A673 (cell line): ENCODE measurements around the gene EYS. TPM values are rescaled to one million over a fixed set of nuclear protein-coding genes. Genes with fewer than 3 reads are reported as not detected.

ENCODE experiments used
- BruUV-seq: library from RNA; stranded (reverse); fragments of 400-500 nt; replicated peaks from 2 replicates; lab custom pipeline; 2021; lab: Mats Ljungman, UMichigan
- CTCF ChIA-PET: fragments of 300-600 bp; sonication (Branson Sonifier 250); formaldehyde crosslinking; loops from one replicate; lab custom pipeline; 2022; ENCODE audit warnings: antibody characterized with exemption; lab: Charles Lee
- POLR2A ChIA-PET: fragments of 300-600 bp; sonication (Branson Sonifier 250); formaldehyde crosslinking; loops from one replicate; lab custom pipeline; 2022; ENCODE audit warnings: antibody characterized with exemption; ENCODE audit not compliant: low non-redundant PET; lab: Charles Lee
- DNase-seq: peaks from one replicate; pipeline ENCODE4 v3.0.0-alpha.2; 2015; ENCODE audit warnings: low spot score
- H3K27ac ChIP-seq: fragments of 200-600 bp; sonication (generic); 2 replicates; pipeline ENCODE4 v1.5.1; 2016; ENCODE audit warnings: mixed run types, low read depth, mild to moderate bottlenecking, mixed read lengths, antibody characterized with exemption, low read length; ENCODE audit not compliant: poor library complexity, severe bottlenecking
- H3K27me3 ChIP-seq: fragments of 200-600 bp; sonication (generic); replicated peaks from 2 replicates; pipeline ENCODE4 v1.6.1; 2017; ENCODE audit warnings: mixed run types, low read depth, mild to moderate bottlenecking, mixed read lengths, antibody characterized with exemption, low read length; ENCODE audit not compliant: insufficient read depth, poor library complexity
- H3K36me3 ChIP-seq: fragments of 200-600 bp; sonication (generic); 2 replicates; pipeline ENCODE4 v1.6.1; 2016; ENCODE audit warnings: mixed run types, mild to moderate bottlenecking, mixed read lengths, antibody characterized with exemption, low read length; ENCODE audit not compliant: insufficient read depth, poor library complexity, severe bottlenecking
- H3K4me1 ChIP-seq: fragments of 200-600 bp; sonication (generic); 2 replicates; pipeline ENCODE4 v1.6.1; 2017; ENCODE audit warnings: mixed run types, mild to moderate bottlenecking, mixed read lengths, antibody characterized with exemption, low read length; ENCODE audit not compliant: insufficient read depth, poor library complexity, severe bottlenecking
- H3K4me3 ChIP-seq: fragments of 200-600 bp; sonication (generic); 2 replicates; pipeline ENCODE4 v1.5.1; 2016; ENCODE audit warnings: low read depth, mixed run types, mild to moderate bottlenecking, mixed read lengths, low read length; ENCODE audit not compliant: poor library complexity, severe bottlenecking
- H3K9me3 ChIP-seq: fragments of 200-600 bp; sonication (generic); 2 replicates; pipeline ENCODE4 v1.6.1; 2016; ENCODE audit warnings: mixed run types, low read depth, mild to moderate bottlenecking, mixed read lengths, antibody characterized with exemption, low read length; ENCODE audit not compliant: poor library complexity, severe bottlenecking
- EZH2 ChIP-seq: fragments of 200-600 bp; sonication (generic); IDR thresholded peaks from 2 replicates; pipeline ENCODE4 v1.6.1; 2017; ENCODE audit warnings: borderline replicate concordance, low read depth, mild to moderate bottlenecking, mixed read lengths, antibody characterized with exemption, low read length; ENCODE audit not compliant: poor library complexity, severe bottlenecking
- intact Hi-C: fragments of 100-400 bp; cut with micrococcal nuclease; formaldehyde crosslinking; loops from one replicate; pipeline ENCODE4 v1.10.0; 2022; ENCODE audit not compliant: unreplicated experiment
- total RNA-seq: library from RNA; stranded (reverse); gene quantifications from 2 replicates; pipeline ENCODE4 v1.2.3, GENCODE V29; 2021
- TF ChIP-seq, protein P1 (sequence below): fragments of 300-800, 200-600 bp; sonication (generic); conservative IDR thresholded peaks from 2 replicates; pipeline ENCODE4 v1.5.1; 2017; ENCODE audit warnings: low read depth, mild to moderate bottlenecking, antibody characterized with exemption, low read length, moderate library complexity, mixed read lengths

Gene EYS
- total RNA-seq, 1 experiment from 2014 or later = 0.47 TPM

- POLR2A ChIA-PET = no interaction called here
- DNase-seq = no peak
- CTCF ChIA-PET = no interaction called here
- Histone ChIP-seq H3K36me3 (no peaks in the 10 kb centered on the region), H3K27ac (no peak overlapping the region), H3K27me3 (no peaks in the 10 kb centered on the region), H3K4me3 (no peak overlapping the region), H3K4me1 (no peaks in the 10 kb centered on the region), H3K9me3 (no peaks in the 10 kb centered on the region)
- TF ChIP-seq, protein P1, sequence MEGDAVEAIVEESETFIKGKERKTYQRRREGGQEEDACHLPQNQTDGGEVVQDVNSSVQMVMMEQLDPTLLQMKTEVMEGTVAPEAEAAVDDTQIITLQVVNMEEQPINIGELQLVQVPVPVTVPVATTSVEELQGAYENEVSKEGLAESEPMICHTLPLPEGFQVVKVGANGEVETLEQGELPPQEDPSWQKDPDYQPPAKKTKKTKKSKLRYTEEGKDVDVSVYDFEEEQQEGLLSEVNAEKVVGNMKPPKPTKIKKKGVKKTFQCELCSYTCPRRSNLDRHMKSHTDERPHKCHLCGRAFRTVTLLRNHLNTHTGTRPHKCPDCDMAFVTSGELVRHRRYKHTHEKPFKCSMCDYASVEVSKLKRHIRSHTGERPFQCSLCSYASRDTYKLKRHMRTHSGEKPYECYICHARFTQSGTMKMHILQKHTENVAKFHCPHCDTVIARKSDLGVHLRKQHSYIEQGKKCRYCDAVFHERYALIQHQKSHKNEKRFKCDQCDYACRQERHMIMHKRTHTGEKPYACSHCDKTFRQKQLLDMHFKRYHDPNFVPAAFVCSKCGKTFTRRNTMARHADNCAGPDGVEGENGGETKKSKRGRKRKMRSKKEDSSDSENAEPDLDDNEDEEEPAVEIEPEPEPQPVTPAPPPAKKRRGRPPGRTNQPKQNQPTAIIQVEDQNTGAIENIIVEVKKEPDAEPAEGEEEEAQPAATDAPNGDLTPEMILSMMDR = no peak
- TF ChIP-seq EZH2 = no peak
- intact Hi-C loops = no loop called here
- no TSS peak for BruUV-seq
Measured at GRCh38 chr6:65450451-65450850, 256.6 kb downstream of the EYS start.

- DNase-seq = no peak
- no peak overlapping the region for H3K4me3 ChIP-seq
- CTCF ChIA-PET = no interaction called here
- TF ChIP-seq, protein P1 = no peak
- TF ChIP-seq EZH2 = no peak
- no TSS peak for BruUV-seq
- POLR2A ChIA-PET = no interaction called here
- no peaks in the 10 kb centered on the region for H3K27me3 ChIP-seq
- intact Hi-C loops = no loop called here
- H3K36me3 ChIP-seq = no peaks in the 10 kb centered on the region
- no peaks in the 10 kb centered on the region for H3K4me1 ChIP-seq
- no peaks in the 10 kb centered on the region for H3K9me3 ChIP-seq
- no peak overlapping the region for H3K27ac ChIP-seq
Measured at GRCh38 chr6:65449926-65450325, 257.1 kb downstream of the EYS start.

- ChIA-PET CTCF (no interaction called here), POLR2A (no interaction called here)
- BruUV-seq = no TSS peak
- no peaks in the 10 kb centered on the region for H3K9me3 ChIP-seq
- intact Hi-C loops = no loop called here
- H3K4me1 ChIP-seq = no peaks in the 10 kb centered on the region
- no peaks in the 10 kb centered on the region for H3K36me3 ChIP-seq
- H3K4me3 ChIP-seq = no peak overlapping the region
- H3K27ac ChIP-seq = no peak overlapping the region
- DNase-seq = no peak
- no peaks in the 10 kb centered on the region for H3K27me3 ChIP-seq
- TF ChIP-seq EZH2 = no peak
Measured at GRCh38 chr6:65448866-65449265, 258.2 kb downstream of the EYS start.

GRCh38 chr6:65436281-65436680 lies 270.7 kb downstream of the EYS start:
- TF ChIP-seq EZH2 = no peak
- TF ChIP-seq, protein P1 = no peak
- CTCF ChIA-PET = no interaction called here
- no TSS peak for BruUV-seq
- Histone ChIP-seq H3K27ac (no peak overlapping the region), H3K27me3 (no peaks in the 10 kb centered on the region), H3K4me3 (no peak overlapping the region), H3K36me3 (no peaks in the 10 kb centered on the region), H3K9me3 (no peaks in the 10 kb centered on the region), H3K4me1 (no peaks in the 10 kb centered on the region)
- POLR2A ChIA-PET = no interaction called here
- intact Hi-C loops = no loop called here
- DNase-seq = no peak
